NCI-H524 (cell line): ENCODE measurements around the gene SLC5A12.
"Not testable (repeated sequence)": the region's sequence is repeated elsewhere in the genome, so short reads cannot be mapped to it uniquely, and the experiment has no call there.

ENCODE experiments used
- DNase-seq, 2 experiments: peaks; one replicate each; lab custom pipeline; 2025; lab: John Stamatoyannopoulos, UW

SLC5A12 gene

DNA sequence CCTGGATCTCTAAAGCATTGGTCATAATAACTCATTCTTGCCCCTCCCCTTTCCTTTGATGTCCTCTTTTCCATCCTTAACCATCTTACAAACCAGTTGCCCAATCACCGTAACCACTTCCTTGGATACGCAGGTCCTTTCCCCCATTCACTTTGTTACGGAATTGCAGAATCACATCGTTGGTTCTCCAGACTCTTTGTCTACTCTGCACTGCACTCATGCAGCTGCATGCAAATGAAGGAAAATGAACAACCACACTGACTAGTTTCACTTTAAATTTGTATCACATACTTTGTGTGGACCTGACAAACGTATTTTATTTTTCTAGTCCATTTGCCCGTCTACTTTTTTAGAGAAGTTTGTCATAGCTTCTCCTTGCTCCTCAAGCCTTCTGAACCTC lies 69.9 kb downstream of the SLC5A12 start:
- no peak for DNase-seq

GRCh38 chr11:26649884-26650283 lies 72.0 kb downstream of the SLC5A12 start:
- peak; percentile 41 to 82 for DNase-seq

DNA sequence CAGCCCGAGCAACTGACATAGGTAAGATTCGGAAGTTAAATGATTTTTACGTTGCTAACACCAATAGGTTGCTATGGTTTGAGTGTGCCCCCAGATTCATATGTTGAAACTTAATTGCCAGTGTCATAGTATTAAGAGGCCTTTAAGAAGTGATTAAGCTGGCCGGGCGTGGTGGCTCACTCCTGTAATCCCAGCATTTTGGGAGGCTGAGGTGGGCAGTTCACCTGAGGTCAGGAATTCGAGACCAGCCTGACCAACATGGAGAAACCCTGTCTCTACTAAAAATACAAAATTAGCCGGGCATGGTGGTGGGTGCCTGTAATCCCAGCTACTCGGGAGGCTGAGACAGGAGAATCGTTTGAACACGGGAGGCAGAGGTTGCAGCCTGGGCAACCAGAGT lies 78.5 kb downstream of the SLC5A12 start:
- not testable (repeated sequence) for DNase-seq

GRCh38 chr11:26632691-26633159 lies 89.1 kb downstream of the SLC5A12 start:
- no peak for DNase-seq

- DNase-seq: no peak
Measured at GRCh38 chr11:26626346-26626745, 95.5 kb downstream of the SLC5A12 start.

DNA sequence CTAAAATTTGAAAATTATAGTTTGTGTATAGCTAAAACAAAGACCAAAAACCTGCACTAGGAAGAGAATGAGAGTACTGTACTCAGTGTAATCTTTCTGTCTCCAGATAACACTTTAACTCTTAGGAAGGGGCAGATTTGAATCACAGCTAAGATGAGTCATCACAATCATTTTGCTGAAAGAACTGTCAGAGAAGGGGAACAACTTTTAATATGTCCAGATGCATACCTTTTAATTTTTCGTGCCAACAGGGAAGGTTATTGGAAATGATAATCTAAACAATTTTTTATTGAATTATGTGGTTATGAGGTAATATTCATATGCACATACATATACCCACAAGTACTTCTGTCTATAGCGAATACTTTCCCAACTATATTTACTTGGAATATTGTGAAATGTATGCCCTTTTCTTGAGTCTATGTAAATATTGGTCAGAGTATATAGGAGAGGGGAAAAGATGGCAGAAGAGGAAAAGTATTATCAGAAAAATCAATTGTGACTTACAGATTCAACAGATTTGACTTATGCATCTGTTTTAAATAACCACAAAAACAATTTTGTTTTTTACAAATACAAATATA lies 98.7 kb downstream of the SLC5A12 start:
- DNase-seq: no peak

DNA sequence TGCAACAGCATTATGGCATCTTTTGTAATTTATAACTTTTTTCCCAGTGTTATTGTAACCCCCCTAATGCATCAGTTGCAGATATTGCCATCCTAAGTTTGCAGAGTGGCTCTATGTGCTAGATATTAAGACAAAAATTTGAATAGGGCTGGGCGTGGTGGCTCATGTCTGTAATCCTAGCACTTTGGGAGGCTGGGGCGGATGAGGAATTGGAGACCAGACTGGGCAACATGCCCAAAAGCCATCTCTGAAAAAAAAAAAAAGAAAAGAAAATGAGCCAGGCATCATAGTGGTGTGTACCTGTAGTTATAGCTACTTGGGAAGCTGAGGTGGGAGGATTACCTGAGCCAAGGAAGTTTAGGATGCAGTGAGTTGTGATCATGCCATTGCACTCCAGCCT lies 99.7 kb downstream of the SLC5A12 start:
- DNase-seq: no peak

DNA sequence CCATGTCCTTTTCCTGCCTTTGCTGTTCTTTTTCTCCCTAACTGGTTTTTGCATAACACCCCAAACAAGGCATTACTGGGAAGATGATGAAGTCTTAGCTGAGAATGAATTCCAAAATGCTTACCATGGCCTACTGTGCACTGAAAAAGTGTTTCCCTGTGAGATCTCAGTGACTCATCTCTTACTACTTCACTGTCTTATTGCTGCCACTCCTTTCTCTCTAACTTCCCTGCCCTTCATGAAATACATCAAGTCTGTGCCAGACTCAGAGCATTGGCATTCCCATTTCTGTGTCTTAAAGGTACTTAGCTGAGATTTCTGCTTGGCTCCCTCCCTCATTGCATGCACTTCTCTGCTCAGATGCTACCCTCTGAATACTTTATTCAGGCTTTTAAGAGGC lies 100.7 kb downstream of the SLC5A12 start:
- no peak for DNase-seq

- DNase-seq: no peak
Measured at GRCh38 chr11:26620282-26621045, 101.4 kb downstream of the SLC5A12 start.

DNA sequence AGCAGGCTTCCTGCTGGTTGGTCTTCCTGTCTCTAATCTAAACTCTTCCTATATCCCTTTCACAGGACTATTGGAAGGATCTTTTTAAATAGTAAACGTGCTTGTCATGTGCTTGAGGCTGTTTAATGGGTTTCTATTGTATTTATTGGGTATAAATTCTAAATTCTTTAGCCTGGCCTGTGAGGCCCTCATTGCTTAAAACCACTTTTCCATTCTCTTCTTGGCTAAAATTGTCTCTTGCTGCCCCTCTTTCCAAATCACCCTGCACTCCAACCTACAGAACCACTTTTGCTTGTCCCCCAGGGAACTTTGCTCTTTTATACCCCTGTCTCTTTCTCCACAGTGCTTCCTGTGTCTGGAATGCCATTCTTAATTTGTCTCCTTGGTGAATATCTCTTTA lies 103.4 kb downstream of the SLC5A12 start:
- DNase-seq: no peak
